ENCODE data around the gene PIANP.

The PIANP gene

DNA sequence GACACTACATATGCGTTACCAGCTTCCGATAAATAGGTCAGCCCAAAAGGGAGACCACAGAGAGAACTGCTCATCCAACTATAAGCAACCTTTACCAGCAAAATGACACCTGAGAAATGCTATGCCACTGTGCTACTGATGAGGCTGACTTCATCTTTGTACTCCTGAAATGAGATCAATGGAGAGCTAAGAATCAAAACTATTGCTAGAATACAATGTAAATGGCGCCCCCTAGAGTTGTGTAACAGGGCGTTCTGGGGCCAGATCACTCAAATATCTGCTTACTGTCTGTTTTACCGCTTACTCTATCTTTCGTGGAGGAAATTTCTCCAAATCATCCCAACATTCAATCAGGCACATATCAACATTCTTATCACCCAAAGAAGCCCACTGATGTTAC, 16.0 kb downstream of the PIANP start:
- TF ChIP-seq, protein P1, sequence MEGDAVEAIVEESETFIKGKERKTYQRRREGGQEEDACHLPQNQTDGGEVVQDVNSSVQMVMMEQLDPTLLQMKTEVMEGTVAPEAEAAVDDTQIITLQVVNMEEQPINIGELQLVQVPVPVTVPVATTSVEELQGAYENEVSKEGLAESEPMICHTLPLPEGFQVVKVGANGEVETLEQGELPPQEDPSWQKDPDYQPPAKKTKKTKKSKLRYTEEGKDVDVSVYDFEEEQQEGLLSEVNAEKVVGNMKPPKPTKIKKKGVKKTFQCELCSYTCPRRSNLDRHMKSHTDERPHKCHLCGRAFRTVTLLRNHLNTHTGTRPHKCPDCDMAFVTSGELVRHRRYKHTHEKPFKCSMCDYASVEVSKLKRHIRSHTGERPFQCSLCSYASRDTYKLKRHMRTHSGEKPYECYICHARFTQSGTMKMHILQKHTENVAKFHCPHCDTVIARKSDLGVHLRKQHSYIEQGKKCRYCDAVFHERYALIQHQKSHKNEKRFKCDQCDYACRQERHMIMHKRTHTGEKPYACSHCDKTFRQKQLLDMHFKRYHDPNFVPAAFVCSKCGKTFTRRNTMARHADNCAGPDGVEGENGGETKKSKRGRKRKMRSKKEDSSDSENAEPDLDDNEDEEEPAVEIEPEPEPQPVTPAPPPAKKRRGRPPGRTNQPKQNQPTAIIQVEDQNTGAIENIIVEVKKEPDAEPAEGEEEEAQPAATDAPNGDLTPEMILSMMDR (conservative IDR thresholded peaks at IDR 0.05) = peak; percentile 68

DNA sequence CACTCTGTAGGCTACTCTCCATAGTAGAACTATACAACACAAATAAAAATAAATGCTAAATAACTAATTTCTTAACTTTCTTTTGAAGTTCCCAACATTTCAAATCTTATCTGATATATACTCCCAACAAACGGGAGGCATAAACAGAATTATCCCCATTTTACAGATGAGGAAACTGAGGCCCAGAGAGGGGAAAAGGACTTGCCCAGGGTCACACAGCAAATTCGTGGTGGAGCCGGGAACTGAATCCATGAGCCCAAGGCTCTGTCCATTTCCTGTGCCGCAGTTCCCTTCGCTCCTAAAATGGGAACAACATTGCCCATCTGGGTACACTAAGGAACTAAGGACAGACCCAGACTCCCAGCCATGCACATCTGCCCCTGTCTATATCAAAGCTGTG, 23.7 kb downstream of the PIANP start:
- TF ChIP-seq, protein P1 (conservative IDR thresholded peaks at IDR 0.05) = no peak
- H3K27ac ChIP-seq = no peak overlapping the region

More for the DNA sequence above, 16.0 kb downstream of the PIANP start:
- no peak overlapping the region for H3K27ac ChIP-seq

DNA sequence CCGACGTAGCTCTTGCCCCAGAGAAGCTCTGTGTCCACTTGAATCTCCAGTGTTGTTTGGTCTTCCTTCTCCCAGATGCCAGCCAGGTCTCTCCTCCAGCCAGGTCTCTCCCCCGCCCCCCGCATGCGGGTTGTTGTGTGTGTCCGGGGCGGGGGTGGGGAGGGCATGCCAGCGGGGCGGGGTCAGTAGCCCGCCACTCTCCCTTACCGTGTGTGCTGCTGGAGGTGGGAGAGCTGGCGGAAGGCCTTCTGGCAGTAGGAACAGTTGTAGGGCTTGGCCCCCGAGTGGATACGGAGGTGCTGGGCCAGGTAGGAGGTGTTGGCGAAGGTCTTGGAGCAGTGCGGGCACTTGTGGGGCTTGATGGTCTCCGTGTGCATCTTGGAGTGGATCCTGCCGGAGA, 28.5 kb downstream of the PIANP start:
- no peak overlapping the region for H3K27ac ChIP-seq
- TF ChIP-seq, protein P1 (conservative IDR thresholded peaks at IDR 0.05) = no peak

DNA sequence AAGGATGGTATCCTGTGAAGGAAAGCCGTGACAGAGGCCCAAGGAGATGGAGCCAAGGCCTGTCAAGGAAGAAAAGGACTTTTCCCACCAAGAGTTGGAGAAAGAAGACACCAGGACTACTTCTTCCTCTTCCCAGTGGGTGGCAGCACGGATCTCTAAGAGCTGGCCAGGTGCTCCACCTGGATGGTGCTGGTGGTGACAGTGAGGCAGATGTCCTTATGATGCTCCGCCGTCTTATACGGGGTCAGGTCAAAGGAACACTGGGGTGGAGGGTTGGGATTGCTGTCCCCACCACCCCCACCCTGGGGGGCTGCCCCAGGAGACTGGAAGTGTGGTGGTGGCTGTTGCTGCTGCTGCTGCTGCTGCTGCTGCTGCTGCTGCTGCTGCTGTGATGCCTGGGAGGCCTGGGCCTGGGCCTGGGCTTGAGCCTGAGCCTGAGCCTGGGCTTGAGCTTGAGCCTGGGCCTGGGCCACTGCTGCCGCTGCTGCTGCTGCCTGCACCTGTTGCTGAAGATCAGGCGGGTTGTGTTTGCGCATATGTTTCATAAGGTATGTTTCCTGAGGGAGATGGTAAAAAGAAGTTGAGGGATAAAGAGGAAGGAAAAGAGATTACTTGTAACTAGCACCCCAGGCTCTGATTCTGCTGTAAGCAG, 32.9 kb downstream of the PIANP start:
- TF ChIP-seq, protein P1 (conservative IDR thresholded peaks at IDR 0.05) = peak; percentile 75
- no peak overlapping the region for H3K27ac ChIP-seq

DNA sequence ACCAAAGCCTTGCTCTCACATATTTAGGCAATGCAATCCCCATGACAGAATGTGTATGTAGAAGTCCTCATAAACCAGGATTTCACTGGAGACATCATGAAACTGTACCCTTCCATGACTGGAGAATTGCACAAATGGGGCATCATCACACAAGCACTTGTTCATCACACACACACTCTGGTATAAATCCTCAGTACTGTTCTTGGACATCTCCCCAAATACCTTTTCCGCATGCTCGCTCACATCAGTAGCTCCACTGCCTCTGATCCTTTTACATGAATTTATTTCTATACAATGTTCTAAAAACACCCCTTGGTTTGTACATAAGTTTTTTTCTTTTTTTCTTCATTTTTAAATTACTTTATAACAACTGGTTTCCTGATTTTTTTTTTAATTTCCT, 34.4 kb downstream of the PIANP start:
- TF ChIP-seq, protein P1 (conservative IDR thresholded peaks at IDR 0.05) = no peak
- H3K27ac ChIP-seq = no peak overlapping the region

DNA sequence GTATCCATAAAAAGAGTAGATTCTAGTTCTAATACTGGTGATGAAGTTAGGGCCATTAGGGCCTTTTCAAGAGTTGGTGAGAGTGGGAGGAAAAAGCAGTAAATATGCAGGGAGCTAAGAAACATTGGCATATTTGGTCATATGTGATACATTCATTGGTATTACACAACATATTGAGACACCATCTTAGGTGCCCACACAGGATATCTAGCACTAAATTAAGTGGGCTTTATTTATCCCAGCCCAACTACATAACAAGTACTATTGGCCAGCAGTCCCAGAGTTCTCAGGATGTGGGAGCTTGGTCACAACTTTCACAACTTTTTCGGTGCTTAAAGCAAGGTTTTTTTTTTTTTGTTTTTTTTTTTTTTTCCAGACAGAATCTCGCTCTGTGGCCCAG, 35.7 kb downstream of the PIANP start:
- TF ChIP-seq, protein P1 (conservative IDR thresholded peaks at IDR 0.05) = no peak
- H3K27ac ChIP-seq = no peak overlapping the region

DNA sequence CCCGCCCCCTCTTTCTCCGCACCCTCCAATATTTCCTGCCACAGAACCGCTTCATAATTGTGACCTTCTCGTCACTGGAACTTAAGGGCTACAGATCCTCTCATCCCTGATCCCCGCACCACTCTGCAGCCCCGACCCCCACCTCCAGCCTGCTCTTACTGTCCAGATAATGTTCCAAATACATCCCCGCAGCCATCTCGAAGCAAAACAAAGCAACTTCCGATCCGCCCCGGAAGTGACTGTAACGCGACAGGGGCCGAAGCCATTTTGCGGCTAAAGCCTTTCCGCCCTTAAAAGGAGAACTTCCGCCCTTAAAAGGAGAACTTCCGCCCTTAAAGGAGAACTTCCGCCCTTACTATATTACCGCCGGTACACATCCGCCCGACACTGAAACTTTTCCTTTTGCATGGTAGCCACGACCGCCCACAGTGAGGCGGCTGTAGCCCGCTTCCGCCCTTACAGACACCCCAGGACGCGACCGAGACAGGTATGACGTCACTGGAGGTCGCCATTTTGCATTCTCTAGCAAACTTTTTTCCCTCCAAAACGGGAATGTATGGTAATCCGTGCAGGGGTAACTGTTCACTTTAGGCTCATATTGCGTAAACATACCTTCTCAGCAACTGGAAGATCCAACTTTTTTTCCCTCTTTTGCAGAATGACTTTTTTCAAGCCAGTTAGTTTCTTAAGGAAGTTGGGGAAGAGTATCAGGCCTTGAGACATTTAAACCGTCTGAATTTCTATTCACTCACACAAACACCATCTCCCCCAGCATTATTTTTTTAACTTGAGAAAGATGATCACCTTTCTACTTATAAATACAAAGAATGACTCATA, 37.5 kb downstream of the PIANP start, which contains the start of gene ING4:
TSS of gene ING4 (minus strand) at position 214 of the 837 bp plus-strand sequence. CDS start at position 196, 18 bp downstream.
- peak within 1 kb of the TSS; percentile 65 for H3K27ac ChIP-seq
- TF ChIP-seq, protein P1 (conservative IDR thresholded peaks at IDR 0.05) = no peak
